RWPE1 (cell line): ENCODE data around the gene ENTPD3.

Source experiments
- CTCF ChIA-PET: fragments of 350-600 bp; sonication (Branson Sonifier 250); formaldehyde crosslinking; extraction: SDS; loops from one replicate; lab custom pipeline; 2021; lab: Yijun Ruan, JAX
- POLR2A ChIA-PET: fragments of 400-600 bp; formaldehyde crosslinking; extraction: SDS; loops from one replicate; lab custom pipeline; 2020; ENCODE audit warnings: antibody characterized with exemption; ENCODE audit not compliant: low non-redundant PET; lab: Yijun Ruan, JAX
- DNase-seq: peaks from one replicate; pipeline ENCODE4 v3.0.0; 2012; ENCODE audit warnings: low spot score
- H3K27ac ChIP-seq: fragments of 450-650 bp; 2 replicates; pipeline ENCODE4 v1.5.1; 2017
- TF ChIP-seq, protein P1 (sequence below): fragments of 450-650 bp; conservative IDR thresholded peaks from 2 replicates; pipeline ENCODE4 v1.5.1; 2017; ENCODE audit warnings: low read depth, mild to moderate bottlenecking

The ENTPD3 gene

DNA sequence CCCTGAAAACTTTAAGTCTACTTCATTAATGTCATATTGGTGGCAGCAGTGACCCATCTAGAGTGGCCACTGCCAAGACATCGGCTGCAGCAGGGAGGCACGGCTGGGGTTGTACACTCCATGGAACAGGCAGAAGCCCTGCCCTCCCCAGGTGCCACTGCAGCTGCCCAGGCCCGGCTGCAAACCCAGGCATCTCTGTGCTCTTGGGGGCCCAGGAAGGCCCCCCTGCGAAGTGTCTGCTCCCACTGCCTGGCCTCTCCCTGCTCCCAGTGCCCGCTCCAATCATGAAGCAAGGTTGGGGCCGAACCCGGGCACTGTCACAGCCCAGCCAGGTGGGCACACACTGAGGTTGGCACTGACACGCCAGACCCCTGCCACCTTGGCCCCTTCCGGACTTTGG, 58.1 kb downstream of the ENTPD3 start:
- CTCF ChIA-PET, result no interaction called here
- no peak for DNase-seq
- TF ChIP-seq, protein P1, sequence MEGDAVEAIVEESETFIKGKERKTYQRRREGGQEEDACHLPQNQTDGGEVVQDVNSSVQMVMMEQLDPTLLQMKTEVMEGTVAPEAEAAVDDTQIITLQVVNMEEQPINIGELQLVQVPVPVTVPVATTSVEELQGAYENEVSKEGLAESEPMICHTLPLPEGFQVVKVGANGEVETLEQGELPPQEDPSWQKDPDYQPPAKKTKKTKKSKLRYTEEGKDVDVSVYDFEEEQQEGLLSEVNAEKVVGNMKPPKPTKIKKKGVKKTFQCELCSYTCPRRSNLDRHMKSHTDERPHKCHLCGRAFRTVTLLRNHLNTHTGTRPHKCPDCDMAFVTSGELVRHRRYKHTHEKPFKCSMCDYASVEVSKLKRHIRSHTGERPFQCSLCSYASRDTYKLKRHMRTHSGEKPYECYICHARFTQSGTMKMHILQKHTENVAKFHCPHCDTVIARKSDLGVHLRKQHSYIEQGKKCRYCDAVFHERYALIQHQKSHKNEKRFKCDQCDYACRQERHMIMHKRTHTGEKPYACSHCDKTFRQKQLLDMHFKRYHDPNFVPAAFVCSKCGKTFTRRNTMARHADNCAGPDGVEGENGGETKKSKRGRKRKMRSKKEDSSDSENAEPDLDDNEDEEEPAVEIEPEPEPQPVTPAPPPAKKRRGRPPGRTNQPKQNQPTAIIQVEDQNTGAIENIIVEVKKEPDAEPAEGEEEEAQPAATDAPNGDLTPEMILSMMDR, result no peak
- POLR2A ChIA-PET, result no interaction called here
- no peak overlapping the region for H3K27ac ChIP-seq

DNA sequence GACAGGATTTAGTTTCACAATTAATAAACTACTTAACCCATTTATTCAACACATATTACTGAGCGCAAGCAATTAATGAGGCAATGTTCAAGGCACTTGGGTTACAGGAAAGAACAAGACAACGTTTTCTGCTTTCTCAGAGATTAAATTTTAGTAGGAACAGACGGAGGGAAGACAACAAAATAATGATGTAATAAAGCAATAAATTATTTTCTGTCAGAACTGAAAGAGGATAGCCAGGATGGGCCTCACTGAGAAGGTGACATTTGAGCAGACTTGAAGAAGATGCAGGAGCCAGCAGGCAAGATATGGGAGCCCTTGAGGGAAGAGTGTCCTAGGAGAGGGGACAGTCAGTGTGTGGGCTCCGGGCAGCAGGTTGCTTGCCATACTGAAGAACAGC, 58.9 kb downstream of the ENTPD3 start:
- DNase-seq, result no peak
- TF ChIP-seq, protein P1, result no peak
- CTCF ChIA-PET, result no interaction called here
- POLR2A ChIA-PET, result no interaction called here
- H3K27ac ChIP-seq, result no peak overlapping the region

DNA sequence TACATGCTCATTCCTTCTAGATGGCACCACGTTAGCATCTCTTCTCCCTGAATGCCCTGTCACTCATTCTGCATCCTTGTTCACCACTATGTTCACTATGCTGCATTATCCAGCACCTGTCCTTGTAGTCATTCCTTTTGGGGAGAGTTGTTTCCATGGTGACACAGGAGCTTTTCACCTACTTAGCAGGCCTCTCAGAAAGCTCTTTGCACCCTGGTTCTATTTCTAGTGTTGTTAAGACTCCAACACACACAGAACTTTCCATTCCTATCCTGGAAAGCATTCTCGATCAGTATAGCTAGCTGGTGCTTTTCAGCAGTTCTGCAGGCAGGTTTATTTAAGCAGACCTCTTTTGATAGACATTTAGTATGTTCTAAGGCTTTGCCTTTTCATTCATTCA, 63.5 kb downstream of the ENTPD3 start:
- ChIA-PET CTCF (no interaction called here), POLR2A (no interaction called here)
- DNase-seq, result no peak
- no peak overlapping the region for H3K27ac ChIP-seq
- TF ChIP-seq, protein P1, result no peak

DNA sequence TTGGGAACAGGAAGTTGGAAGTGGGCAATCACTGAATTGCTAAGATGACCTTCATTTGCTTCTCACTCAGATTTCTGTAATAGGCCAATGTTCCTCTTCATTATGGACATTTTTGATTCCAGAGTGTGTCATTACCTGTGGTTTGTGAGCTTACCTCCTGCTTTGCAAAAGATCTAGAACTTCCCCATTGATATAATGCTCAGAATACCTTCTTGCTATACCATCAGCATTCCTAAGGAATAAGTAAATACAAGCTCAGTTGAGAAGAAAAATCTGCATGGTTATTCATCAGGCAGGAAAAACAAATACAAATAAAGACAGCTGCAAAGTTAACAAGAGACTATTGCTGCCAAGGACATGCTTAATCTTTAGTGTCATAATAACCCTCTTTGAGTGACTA, 64.6 kb downstream of the ENTPD3 start:
- DNase-seq, result no peak
- TF ChIP-seq, protein P1, result no peak
- H3K27ac ChIP-seq, result no peak overlapping the region
- ChIA-PET CTCF (no interaction called here), POLR2A (no interaction called here)

DNA sequence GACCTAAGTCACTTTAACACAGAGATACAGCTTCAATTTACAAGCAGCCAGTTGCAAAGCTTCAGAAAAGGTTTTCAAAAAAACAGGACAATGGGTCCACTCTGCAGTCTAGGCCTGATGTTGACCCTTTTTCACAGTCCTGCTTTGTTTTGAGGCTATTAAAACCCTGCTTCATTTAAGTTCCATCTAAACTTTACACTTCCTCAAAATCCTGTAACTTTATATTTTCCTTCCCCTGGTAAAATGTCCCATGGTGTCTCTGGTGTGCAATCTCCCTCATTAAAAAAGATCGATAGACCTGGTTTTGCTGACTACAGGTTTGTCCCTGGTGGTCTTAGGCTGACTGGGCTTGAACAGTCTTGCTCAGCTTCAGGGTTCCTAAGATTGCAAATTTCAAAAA, 65.1 kb downstream of the ENTPD3 start:
- POLR2A ChIA-PET, result no interaction called here
- TF ChIP-seq, protein P1, result no peak
- no peak for DNase-seq
- CTCF ChIA-PET, result no interaction called here
- H3K27ac ChIP-seq, result no peak overlapping the region

DNA sequence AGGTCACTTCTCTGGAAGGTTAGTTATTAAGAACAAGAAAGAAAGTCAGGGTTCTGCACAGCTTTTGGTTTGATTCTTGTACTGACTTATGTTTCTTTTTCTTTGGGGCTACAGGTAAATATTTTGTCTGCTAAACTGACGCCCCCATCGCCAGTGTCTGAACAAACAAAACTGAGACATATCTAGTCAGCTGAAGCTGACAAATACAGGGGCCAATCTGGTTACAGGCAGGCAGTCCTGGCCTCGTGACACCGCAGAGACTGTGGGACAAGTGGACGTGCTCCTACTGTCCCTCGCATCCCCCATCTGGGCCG, 65.5 kb downstream of the ENTPD3 start:
- POLR2A ChIA-PET, result no interaction called here
- no peak for DNase-seq
- TF ChIP-seq, protein P1, result no peak
- peak overlapping the region; percentile 82 for H3K27ac ChIP-seq
- CTCF ChIA-PET, result no interaction called here
